ACC112 (cell line): ENCODE results near the gene KCNE4.

Experiments
- H2AFZ ChIP-seq: fragments of 200-600 bp; sonication (generic); one replicate; pipeline ENCODE4 v1.6.0; 2017; ENCODE audit warnings: antibody characterized with exemption, low read length; ENCODE audit not compliant: unreplicated experiment
- H3K27ac ChIP-seq: fragments of 200-600 bp; sonication (generic); 2 replicates; pipeline ENCODE4 v1.5.1; 2014; ENCODE audit warnings: low read depth, mild to moderate bottlenecking, antibody characterized with exemption, low read length, moderate library complexity
- H3K27me3 ChIP-seq: fragments of 200-600 bp; sonication (generic); 2 replicates; pipeline ENCODE4 v1.6.1; 2014; ENCODE audit warnings: mild to moderate bottlenecking, antibody characterized with exemption, low read length, moderate library complexity, mixed read lengths; ENCODE audit not compliant: insufficient read depth
- H3K36me3 ChIP-seq: fragments of 200-600 bp; sonication (generic); 2 replicates; pipeline ENCODE4 v1.6.1; 2016; ENCODE audit warnings: mild to moderate bottlenecking, antibody characterized with exemption, low read length, moderate library complexity, mixed read lengths; ENCODE audit not compliant: insufficient read depth
- H3K4me1 ChIP-seq: fragments of 200-600 bp; sonication (generic); one replicate; pipeline ENCODE4 v1.6.1; 2016; ENCODE audit warnings: low read length, mixed read lengths; ENCODE audit not compliant: insufficient read depth, unreplicated experiment, control insufficient read depth
- H3K4me3 ChIP-seq: fragments of 200-600 bp; sonication (generic); 2 replicates; pipeline ENCODE4 v1.5.1; 2014; ENCODE audit warnings: mild to moderate bottlenecking, low read depth, low read length
- H3K79me2 ChIP-seq: fragments of 200-600 bp; sonication (generic); one replicate; pipeline ENCODE4 v1.6.0; 2016; ENCODE audit warnings: low read length; ENCODE audit not compliant: control insufficient read depth, unreplicated experiment, insufficient read depth

Gene KCNE4

GRCh38 chr2:223040527-223040926 is 11.5 kb upstream of the KCNE4 start:
- no peaks in the 10 kb centered on the region for H3K79me2 ChIP-seq
- H3K27me3 ChIP-seq, result no peaks in the 10 kb centered on the region
- no peak overlapping the region for H2AFZ ChIP-seq
- no peak overlapping the region for H3K4me3 ChIP-seq
- no peaks in the 10 kb centered on the region for H3K36me3 ChIP-seq
- peaks cover 35% of the 10 kb centered on the region for H3K4me1 ChIP-seq
- H3K27ac ChIP-seq, result peak overlapping the region; percentile 69

GRCh38 chr2:223041527-223042109 is 10.4 kb upstream of the KCNE4 start:
- no peaks in the 10 kb centered on the region for H3K79me2 ChIP-seq
- peaks cover 38% of the 10 kb centered on the region for H3K4me1 ChIP-seq
- H3K27ac ChIP-seq, result peak overlapping the region; percentile 69
- no peak overlapping the region for H3K4me3 ChIP-seq
- no peaks in the 10 kb centered on the region for H3K36me3 ChIP-seq
- H3K27me3 ChIP-seq, result no peaks in the 10 kb centered on the region
- peak overlapping the region; percentile 19 for H2AFZ ChIP-seq

DNA sequence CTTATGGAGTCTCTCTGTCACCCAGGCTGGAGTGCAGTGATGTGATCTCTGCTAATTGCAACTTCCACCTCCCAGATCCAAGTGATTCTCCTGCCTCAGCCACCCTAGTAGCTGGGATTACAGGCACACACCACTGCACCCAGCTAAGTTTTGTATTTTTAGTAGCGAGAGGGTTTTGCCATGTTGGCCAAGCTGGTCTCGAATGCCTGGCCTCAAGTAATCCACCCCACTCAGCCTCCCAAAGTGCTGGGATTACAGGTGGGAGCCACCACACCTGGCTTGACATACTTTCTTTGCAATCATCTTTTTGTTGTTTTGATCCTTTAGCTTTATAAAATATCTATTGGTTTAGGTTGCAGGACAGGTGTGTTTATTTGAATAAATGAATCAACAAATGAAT is 9.7 kb upstream of the KCNE4 start:
- Histone ChIP-seq H3K79me2 (no peaks in the 10 kb centered on the region), H3K4me3 (no peak overlapping the region), H2AFZ (peak overlapping the region; percentile 22), H3K4me1 (peaks cover 44% of the 10 kb centered on the region), H3K27ac (peak overlapping the region; percentile 69), H3K27me3 (no peaks in the 10 kb centered on the region), H3K36me3 (no peaks in the 10 kb centered on the region)

DNA sequence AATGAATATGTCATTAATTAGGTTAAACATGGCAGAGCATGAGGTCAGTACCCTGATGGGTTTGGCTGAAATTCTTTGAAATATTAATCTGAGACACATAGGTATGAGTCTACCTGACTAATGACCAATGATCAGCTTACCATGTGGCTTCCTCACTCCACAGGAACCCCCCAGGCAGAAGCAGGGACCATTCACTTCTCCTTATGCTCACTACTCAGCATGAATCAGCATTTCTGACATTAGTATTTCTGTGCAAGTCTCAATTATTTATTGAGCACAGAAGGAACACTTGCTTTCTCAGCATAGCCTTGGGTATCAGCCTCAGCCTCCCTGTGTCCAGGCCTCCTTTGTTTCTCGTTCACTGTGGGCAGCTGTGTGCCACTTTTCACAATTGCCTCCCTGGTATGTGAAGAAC is 9.3 kb upstream of the KCNE4 start:
- H3K4me3 ChIP-seq, result no peak overlapping the region
- H3K4me1 ChIP-seq, result peaks cover 49% of the 10 kb centered on the region
- peak overlapping the region; percentile 28 for H2AFZ ChIP-seq
- H3K27me3 ChIP-seq, result no peaks in the 10 kb centered on the region
- no peaks in the 10 kb centered on the region for H3K36me3 ChIP-seq
- peak overlapping the region; percentile 69 for H3K27ac ChIP-seq
- no peaks in the 10 kb centered on the region for H3K79me2 ChIP-seq

DNA sequence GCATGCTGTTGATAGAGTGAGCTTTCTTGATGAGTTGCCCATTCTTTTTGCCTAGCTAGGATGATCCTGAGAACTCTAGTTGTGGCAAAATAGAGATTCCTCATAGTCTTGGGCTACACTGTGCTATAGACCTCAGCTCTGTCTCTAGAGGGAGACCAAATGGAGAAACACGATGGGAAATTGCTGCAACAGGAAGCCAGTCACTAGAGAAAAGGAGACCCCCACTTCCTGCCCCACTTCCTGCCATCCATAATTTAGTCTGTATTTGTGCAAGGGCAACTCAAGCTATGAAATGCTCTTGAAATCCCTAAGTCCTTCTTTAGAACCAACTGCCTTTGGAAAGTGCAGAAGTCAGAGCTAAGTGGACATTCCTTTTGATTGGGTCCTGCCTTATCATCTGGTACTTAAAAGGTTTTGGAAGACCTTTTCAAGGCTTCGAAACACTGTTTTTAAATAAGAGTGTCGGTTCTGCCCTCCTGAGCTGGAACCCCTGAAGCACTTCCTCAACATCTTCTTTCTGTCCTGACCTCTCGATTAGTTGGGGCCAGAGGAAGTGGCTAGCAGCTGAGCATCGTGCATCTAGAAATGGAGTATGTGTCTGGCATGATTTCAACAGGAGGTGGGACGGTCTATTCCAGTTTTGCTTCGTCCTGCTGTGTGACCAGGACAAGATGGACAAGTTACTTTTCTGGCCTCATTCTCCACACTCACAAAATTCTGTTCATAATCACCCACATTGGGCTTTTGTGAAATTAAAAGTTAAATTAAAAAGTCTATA is 8.6 kb upstream of the KCNE4 start:
- Histone ChIP-seq H3K79me2 (no peaks in the 10 kb centered on the region), H3K4me1 (peaks cover 55% of the 10 kb centered on the region), H3K36me3 (no peaks in the 10 kb centered on the region), H3K4me3 (no peak overlapping the region), H3K27me3 (no peaks in the 10 kb centered on the region), H3K27ac (peak overlapping the region; percentile 69), H2AFZ (peak overlapping the region; percentile 28)

- no peaks in the 10 kb centered on the region for H3K27me3 ChIP-seq
- no peak overlapping the region for H3K4me3 ChIP-seq
- no peak overlapping the region for H2AFZ ChIP-seq
- H3K27ac ChIP-seq, result peak overlapping the region; percentile 69; the same call in 1 of the 2 replicates
- no peaks in the 10 kb centered on the region for H3K36me3 ChIP-seq
- H3K79me2 ChIP-seq, result no peaks in the 10 kb centered on the region
- peaks cover 62% of the 10 kb centered on the region for H3K4me1 ChIP-seq
Observed at GRCh38 chr2:223044092-223044836, 7.7 kb upstream of the KCNE4 start.

GRCh38 chr2:223044916-223045700 is 6.9 kb upstream of the KCNE4 start:
- no peaks in the 10 kb centered on the region for H3K36me3 ChIP-seq
- H3K79me2 ChIP-seq, result no peaks in the 10 kb centered on the region
- H3K4me3 ChIP-seq, result no peak overlapping the region
- no peaks in the 10 kb centered on the region for H3K27me3 ChIP-seq
- peaks cover 59% of the 10 kb centered on the region for H3K4me1 ChIP-seq
- H2AFZ ChIP-seq, result no peak overlapping the region
- no peak overlapping the region for H3K27ac ChIP-seq

DNA sequence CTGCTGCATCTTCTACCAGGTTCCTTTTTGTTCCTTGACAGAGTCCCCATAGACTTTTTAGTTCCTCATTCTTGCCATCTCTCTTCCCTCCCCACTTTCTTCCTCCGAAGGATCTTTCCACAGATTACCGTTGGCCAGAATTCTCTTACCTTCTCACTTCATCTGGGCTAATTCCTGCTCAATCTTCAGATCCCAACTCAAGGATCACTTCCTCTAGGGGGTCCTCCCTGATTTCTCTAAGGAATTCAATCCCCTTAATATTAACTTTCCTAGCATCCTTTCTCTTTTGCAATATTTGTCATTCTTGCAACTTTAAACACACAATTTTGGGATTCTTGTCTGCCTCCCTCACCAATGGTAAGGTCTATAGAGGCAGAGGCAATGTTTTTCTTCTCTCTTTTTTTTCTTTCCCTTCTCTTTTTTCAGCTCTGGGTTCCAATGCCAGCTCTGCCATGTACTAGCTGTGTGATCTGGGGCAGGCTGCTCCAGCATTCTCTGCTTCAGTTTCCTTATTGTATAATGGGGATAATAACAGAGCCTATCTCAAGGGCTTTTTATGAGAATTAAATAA is 5.4 kb upstream of the KCNE4 start:
- Histone ChIP-seq H3K79me2 (peaks cover under 1% of the 10 kb centered on the region), H2AFZ (peak overlapping the region; percentile 18), H3K27me3 (no peaks in the 10 kb centered on the region), H3K4me1 (peaks cover 58% of the 10 kb centered on the region), H3K36me3 (no peaks in the 10 kb centered on the region), H3K27ac (peak overlapping the region; percentile 92), H3K4me3 (no peak overlapping the region)

GRCh38 chr2:223047260-223047761 is 4.7 kb upstream of the KCNE4 start:
- Histone ChIP-seq H3K4me3 (peak overlapping the region; percentile 8), H3K4me1 (peaks cover 55% of the 10 kb centered on the region), H3K27me3 (no peaks in the 10 kb centered on the region), H3K27ac (peak overlapping the region; percentile 92), H3K36me3 (no peaks in the 10 kb centered on the region), H2AFZ (peak overlapping the region; percentile 40), H3K79me2 (peaks cover 6% of the 10 kb centered on the region)

GRCh38 chr2:223048519-223048918 is 3.5 kb upstream of the KCNE4 start:
- no peaks in the 10 kb centered on the region for H3K36me3 ChIP-seq
- H3K4me3 ChIP-seq, result peak overlapping the region; percentile 13; the same call in 1 of the 2 replicates
- H3K79me2 ChIP-seq, result peaks cover 18% of the 10 kb centered on the region
- H3K27me3 ChIP-seq, result no peaks in the 10 kb centered on the region
- peak overlapping the region; percentile 92 for H3K27ac ChIP-seq
- H3K4me1 ChIP-seq, result peaks cover 43% of the 10 kb centered on the region
- H2AFZ ChIP-seq, result peak overlapping the region; percentile 0
